ENCODE data around the gene FOXRED2.
A peak's percentile ranks its signal among the peaks of the same experiment; 100 is the strongest.

FOXRED2 gene

DNA sequence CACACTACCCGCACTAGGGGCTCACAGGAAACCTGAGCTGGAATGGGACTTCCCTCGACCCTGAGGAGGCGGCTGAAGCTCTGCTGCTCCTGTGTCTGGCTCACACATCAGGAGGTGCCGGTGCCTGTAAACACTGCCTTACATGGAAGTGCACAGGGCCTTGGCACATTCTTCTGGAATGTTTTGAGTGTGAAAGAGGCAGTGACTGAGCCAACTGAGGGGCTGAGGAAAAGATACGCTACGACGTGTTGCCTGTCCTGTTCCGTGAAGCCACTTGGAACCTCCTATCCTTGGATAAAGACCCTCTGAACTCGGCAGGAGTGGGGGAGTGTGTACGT lies 35.9 kb downstream of the FOXRED2 start:
- H3K4me3 ChIP-seq (ENCODE audit: control insufficient read depth, low read depth, low read length), result no peak overlapping the region
- no peak for DNase-seq (ENCODE audit: low read depth)
- TF ChIP-seq, protein P1, sequence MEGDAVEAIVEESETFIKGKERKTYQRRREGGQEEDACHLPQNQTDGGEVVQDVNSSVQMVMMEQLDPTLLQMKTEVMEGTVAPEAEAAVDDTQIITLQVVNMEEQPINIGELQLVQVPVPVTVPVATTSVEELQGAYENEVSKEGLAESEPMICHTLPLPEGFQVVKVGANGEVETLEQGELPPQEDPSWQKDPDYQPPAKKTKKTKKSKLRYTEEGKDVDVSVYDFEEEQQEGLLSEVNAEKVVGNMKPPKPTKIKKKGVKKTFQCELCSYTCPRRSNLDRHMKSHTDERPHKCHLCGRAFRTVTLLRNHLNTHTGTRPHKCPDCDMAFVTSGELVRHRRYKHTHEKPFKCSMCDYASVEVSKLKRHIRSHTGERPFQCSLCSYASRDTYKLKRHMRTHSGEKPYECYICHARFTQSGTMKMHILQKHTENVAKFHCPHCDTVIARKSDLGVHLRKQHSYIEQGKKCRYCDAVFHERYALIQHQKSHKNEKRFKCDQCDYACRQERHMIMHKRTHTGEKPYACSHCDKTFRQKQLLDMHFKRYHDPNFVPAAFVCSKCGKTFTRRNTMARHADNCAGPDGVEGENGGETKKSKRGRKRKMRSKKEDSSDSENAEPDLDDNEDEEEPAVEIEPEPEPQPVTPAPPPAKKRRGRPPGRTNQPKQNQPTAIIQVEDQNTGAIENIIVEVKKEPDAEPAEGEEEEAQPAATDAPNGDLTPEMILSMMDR (IDR thresholded peaks at IDR 0.05; ENCODE audit: control insufficient read depth, insufficient read depth, low read depth, low read length, missing control alignments), result no peak

GRCh38 chr22:36470162-36470993 lies 36.5 kb downstream of the FOXRED2 start:
- no peak overlapping the region for H3K4me3 ChIP-seq (ENCODE audit: control insufficient read depth, low read depth, low read length)
- TF ChIP-seq, protein P1 (IDR thresholded peaks at IDR 0.05; ENCODE audit: control insufficient read depth, insufficient read depth, low read depth, low read length, missing control alignments), result peak; percentile 100
- DNase-seq (ENCODE audit: low read depth), result no peak

DNA sequence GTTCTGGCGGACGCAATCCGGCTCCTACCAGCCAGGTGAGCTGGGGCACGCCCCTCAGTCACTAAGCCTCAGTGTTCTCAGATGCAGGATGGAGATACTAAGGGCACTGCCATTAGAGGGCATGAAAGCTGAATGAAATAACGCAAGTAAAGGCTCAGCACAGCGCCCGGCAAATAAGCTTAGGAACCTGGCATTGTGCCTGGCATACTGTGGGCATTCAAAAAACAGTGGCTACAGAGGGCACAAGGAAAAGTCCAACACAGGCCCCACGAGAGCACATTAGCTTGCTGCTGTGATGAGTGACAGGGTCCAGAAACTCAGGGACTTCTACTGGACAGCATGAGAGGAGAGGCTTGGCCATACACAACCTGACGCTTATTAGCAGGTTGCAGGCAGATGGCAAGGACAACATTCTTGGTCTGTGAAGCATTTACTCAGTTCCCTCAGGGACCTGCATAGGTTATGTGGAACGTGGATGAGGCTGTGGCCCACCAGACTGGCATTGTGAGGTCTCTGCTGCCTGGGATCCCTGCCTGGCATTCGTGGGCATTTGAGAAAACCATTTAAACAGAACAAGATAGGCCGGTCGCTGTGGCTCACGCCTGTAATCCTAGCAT lies 37.6 kb downstream of the FOXRED2 start:
- TF ChIP-seq, protein P1 (IDR thresholded peaks at IDR 0.05; ENCODE audit: control insufficient read depth, insufficient read depth, low read depth, low read length, missing control alignments), result no peak
- no peak overlapping the region for H3K4me3 ChIP-seq (ENCODE audit: control insufficient read depth, low read depth, low read length)

DNA sequence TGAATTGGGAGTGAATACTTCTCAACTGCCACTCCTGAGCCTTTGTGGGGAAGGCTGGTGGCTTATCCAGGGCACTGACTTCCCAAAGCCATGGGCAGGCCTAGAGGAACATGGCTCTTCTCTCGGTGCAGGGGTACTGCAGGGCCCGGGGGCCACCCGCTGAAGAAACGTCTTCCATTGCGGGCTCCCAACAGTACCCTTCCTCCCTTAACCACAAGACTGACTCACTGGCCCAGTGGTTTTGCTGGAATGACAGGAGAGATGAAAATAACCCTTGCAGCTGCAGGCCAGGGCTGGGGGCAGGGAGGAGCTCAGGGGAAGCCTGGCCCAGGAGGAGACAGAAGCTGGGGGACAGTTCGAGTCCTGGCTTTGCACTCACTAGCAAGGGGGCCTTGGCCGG lies 38.9 kb downstream of the FOXRED2 start:
- no peak overlapping the region for H3K4me3 ChIP-seq (ENCODE audit: control insufficient read depth, low read depth, low read length)
- no peak for DNase-seq (ENCODE audit: low read depth)
- TF ChIP-seq, protein P1 (IDR thresholded peaks at IDR 0.05; ENCODE audit: control insufficient read depth, insufficient read depth, low read depth, low read length, missing control alignments), result no peak

More for the DNA sequence above, 37.6 kb downstream of the FOXRED2 start:
- no peak for DNase-seq (ENCODE audit: low read depth)

DNA sequence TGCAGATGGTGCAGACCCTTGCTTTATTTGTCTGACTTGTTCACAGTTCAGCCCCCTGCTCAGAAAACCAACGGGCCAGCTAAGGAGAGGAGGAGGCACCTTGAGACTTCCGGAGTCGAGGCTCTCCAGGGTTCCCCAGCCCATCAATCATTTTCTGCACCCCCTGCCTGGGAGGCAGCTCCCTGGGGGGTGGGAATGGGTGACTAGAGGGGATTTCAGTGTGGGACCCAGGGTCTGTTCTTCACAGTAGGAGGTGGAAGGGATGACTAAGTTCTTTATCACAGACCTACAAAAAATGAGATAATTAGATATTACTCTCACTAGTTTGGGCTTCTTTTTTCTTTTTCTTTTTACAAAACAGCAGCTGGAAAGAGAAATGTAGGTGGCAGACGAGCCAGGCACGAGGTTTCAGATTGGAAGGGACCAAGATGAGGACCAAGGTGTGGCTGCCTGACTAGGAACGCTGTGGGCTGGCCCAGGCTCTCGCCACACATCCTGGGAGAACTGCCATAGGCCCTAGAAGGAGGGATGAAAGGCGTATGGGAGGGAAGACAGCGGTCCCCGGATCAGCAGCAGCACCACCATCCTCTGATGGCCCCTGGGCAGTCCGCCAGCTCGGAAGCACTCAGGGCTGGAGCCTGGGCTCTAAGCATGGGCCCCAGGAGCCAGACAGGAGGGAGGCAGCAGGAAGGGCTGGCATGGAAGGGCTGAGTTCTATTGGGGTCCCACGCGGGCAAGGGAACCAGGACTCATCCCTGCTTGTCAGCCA lies 39.6 kb downstream of the FOXRED2 start:
- H3K4me3 ChIP-seq (ENCODE audit: control insufficient read depth, low read depth, low read length), result no peak overlapping the region
- DNase-seq (ENCODE audit: low read depth), result no peak
- TF ChIP-seq, protein P1 (IDR thresholded peaks at IDR 0.05; ENCODE audit: control insufficient read depth, insufficient read depth, low read depth, low read length, missing control alignments), result no peak

- no peak overlapping the region for H3K4me3 ChIP-seq (ENCODE audit: control insufficient read depth, low read depth, low read length)
- TF ChIP-seq, protein P1 (IDR thresholded peaks at IDR 0.05; ENCODE audit: control insufficient read depth, insufficient read depth, low read depth, low read length, missing control alignments), result no peak
- DNase-seq (ENCODE audit: low read depth), result no peak
Observed at GRCh38 chr22:36466258-36466657, 40.6 kb downstream of the FOXRED2 start.

All from AG09309 (cell line).